COLO829 (cell line): ENCODE results near the gene PDE4D.
"Not testable (repeated sequence)": the region's sequence is repeated elsewhere in the genome, so short reads cannot be mapped to it uniquely, and the experiment has no call there.

Source experiments
- DNase-seq: peaks from one replicate; pipeline ENCODE4 v3.0.0; 2012; ENCODE audit warnings: low spot score

Gene PDE4D

GRCh38 chr5:58998544-58998943 is 895.0 kb downstream of the PDE4D start:
- no peak for DNase-seq

- DNase-seq, result not testable (repeated sequence)
Measured at GRCh38 chr5:58995779-58996178, 897.7 kb downstream of the PDE4D start.

GRCh38 chr5:58993461-58993860 is 900.1 kb downstream of the PDE4D start:
- DNase-seq, result no peak

- no peak for DNase-seq
Measured at GRCh38 chr5:58988938-58989337, 904.6 kb downstream of the PDE4D start.

GRCh38 chr5:58987193-58987592 is 906.3 kb downstream of the PDE4D start:
- DNase-seq, result no peak

GRCh38 chr5:58986281-58986680 is 907.2 kb downstream of the PDE4D start:
- DNase-seq, result no peak

GRCh38 chr5:58985759-58986158 is 907.8 kb downstream of the PDE4D start:
- DNase-seq, result no peak

GRCh38 chr5:58985311-58985710 is 908.2 kb downstream of the PDE4D start:
- no peak for DNase-seq

- DNase-seq, result no peak
Measured at GRCh38 chr5:58983526-58984452, 909.7 kb downstream of the PDE4D start.

GRCh38 chr5:58980890-58981289 is 912.6 kb downstream of the PDE4D start:
- no peak for DNase-seq

- no peak for DNase-seq
Measured at GRCh38 chr5:58979090-58979489, 914.4 kb downstream of the PDE4D start.

GRCh38 chr5:58974601-58975000 is 918.9 kb downstream of the PDE4D start:
- no peak for DNase-seq

- no peak for DNase-seq
Measured at GRCh38 chr5:58974083-58974482, 919.4 kb downstream of the PDE4D start.

- no peak for DNase-seq
Measured at GRCh38 chr5:58972301-58972700, 921.2 kb downstream of the PDE4D start.

GRCh38 chr5:58970766-58971165 is 922.8 kb downstream of the PDE4D start:
- no peak for DNase-seq

GRCh38 chr5:58969795-58970194 is 923.7 kb downstream of the PDE4D start:
- no peak for DNase-seq

GRCh38 chr5:58969253-58969652 is 924.3 kb downstream of the PDE4D start:
- DNase-seq, result no peak

GRCh38 chr5:58968350-58968749 is 925.2 kb downstream of the PDE4D start:
- no peak for DNase-seq

- no peak for DNase-seq
Measured at GRCh38 chr5:58967597-58968281, 925.8 kb downstream of the PDE4D start.

GRCh38 chr5:58965677-58966414 is 927.7 kb downstream of the PDE4D start:
- DNase-seq, result no peak

GRCh38 chr5:58963821-58964220 is 929.7 kb downstream of the PDE4D start:
- DNase-seq, result no peak

- no peak for DNase-seq
Measured at GRCh38 chr5:58963361-58963760, 930.2 kb downstream of the PDE4D start.
